Measurements from ENCODE around the gene RAPGEF4.
"Not testable (repeated sequence)": the region's sequence is repeated elsewhere in the genome, so short reads cannot be mapped to it uniquely, and the experiment has no call there.

The RAPGEF4 gene

DNA sequence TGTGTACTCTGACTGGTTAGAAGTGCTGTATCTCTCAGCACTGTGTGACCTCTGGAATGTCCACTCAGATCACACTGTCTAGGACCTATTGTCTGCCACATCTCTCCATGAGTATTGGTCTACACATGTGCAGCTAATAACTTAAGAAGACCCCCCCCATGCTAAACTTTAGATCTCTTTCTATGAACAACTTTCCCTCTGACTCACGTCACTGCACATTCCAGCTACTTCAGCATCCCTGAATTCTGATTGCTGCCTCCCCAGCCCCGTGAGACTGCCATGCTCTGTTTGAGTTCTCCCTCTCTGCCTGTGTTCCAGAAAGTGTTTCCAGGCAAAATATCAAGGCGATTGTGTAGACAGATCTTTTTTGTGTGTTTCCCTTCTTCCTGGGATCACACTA lies 41.8 kb downstream of the RAPGEF4 start:
- DNase-seq, result no peak

DNA sequence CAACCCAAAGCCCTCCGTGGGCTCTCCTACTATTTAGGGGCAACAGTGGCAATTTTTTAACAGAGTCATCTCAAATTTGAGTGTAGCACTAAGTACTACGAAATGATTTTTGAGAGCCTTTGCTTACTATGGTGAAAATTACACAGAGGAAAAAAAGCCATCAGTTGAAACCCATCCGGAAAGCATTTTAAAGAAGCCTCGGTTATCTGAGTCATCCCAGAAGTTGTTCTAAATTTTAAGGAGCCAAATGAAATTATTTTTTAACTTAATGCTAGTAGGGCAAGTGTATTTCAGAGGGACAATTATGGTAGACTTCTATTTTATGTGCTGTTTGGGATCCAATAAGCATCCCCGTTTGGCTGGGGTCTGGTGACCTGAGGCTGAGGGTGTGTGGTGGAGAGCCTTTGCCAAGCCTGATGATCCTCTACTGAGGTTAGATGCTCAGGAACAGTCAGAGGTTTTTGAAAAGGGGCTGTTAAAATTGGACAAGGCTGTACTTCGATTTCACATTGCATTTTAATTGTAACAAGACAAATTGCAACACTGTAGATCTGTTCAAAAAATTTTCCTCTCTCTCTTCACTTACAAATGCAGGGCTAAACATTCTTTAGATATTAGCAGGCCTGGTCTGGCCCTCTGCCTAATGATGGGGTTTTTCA lies 47.0 kb downstream of the RAPGEF4 start:
- no peak for DNase-seq

DNA sequence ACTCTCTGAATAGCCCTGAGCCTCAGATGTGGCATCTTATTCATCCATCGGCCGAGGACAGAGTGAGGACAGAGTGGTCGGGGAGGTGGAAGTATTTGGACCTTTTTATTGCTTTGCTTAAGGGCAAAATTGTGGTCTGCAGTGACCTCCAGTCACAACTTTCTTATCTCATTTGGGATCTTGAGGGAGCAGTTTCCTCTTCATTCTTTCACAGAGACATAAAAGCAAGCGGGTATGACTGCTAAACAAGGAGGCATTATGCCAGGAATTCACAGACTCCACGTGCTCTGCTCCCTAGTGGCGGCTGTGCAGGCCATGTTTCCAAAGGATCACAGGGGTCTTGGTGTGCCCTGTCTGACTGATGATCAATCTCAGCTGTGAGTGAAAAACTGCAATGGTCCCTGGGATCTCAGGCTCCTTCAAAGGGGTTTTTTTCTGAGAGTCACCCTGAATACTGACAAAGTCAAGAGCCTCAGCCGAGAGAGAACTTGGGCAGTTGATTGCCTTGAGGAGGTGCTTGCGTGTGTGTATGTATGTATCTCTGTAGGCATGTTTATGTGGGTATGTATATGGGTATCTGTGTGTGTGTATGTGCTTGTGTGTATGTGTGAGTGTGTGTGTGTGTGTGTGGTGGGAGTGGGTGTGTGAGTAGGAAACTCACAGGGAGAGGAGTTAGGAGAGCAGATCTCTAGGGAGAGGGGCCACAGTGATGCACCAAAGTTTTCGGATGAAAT lies 47.7 kb downstream of the RAPGEF4 start:
- DNase-seq, result no peak

DNA sequence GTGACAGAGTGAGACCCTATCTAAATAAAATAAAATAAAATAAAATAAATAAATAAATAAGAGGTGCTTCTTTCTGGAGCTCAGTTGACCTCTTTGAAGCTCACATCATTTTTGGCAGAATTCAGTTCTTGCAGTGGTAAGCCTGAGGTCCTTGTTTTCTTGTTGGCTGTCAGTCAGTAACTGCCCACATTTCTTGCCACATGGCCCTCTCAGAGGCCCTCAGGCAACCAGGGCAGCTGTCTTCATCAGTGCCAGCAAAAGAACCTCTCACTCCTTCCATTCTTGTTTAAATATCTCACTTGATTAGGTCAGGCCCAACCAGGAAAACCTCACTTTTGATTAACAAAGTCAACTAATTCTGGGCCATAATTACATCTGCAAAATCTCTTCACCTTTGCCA lies 53.2 kb downstream of the RAPGEF4 start:
- no peak for DNase-seq

DNA sequence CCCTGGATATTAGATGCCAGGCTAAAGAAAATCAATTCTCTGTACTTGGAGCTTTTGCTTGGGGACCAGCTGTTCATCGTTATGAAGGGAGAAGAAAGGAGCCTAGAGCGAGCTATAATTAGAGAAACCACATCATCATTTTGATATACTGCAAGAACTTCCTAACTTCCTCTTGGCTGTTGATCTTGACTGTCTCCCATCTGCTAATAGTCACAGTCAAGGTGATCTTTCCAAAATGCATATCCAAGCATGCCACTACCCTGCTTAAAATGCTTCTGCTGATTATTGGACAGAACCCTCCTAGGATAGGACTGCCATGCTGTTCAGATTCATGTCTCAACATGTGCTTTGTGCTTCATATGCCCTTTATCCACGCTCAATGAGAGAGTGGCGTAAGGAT lies 54.8 kb downstream of the RAPGEF4 start:
- no peak for DNase-seq

DNA sequence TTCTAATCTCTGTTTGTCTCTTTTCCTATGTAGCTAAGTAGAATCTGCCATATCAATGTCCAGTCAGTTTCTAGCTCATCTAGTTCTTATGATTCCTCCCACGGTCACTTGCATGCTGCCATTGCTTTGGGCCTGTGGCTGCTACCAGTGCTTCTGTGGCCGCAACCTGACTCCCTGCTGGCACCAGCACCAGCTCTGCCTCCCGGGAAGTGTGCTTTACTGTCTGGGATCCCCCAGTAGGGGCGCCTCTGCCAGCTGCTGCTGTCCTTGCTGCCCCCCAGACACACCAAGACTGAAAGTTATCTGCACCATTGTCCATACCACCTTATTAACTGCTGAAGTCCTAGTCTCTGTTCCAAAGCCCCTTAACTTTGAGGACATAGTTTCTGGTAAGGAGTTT lies 56.3 kb downstream of the RAPGEF4 start:
- DNase-seq, result no peak

DNA sequence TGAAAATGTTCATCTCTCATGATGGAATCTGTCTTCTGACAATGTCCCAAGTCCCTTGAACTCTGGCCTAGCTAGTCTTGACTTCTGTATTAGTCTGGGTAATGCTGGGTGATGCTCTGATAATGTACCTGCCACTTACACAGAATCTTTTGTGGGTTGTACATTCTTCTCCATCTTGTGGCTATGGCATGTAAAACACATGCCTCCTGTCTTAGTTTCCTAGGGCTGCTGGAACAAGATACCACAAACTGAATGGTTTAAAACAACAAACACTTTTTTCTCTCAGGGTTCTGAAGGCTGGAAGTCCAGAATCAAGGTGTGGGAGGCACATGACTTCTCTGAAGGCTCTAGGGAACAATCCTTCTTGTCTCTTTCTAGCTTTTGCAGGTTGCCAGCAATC lies 57.1 kb downstream of the RAPGEF4 start:
- no peak for DNase-seq

DNA sequence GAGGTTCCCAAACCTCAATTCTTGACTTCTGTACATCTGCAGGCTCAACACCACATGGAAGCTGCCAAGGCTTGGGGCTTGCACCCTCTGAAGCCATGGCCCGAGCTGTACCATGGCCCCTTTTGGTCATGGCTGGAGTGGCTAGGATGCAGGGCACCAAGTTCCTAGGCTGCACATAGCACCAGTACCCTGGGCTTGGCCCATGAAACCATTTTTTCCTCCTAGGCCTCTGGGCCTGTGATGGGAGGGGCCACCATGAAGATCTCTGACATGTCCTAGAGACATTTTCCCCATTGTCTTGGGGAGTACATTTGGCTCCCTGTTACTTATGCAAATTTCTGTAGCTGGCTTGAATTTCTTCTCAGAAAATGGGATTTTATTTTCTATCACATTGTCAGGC lies 67.7 kb downstream of the RAPGEF4 start:
- DNase-seq, result not testable (repeated sequence)

DNA sequence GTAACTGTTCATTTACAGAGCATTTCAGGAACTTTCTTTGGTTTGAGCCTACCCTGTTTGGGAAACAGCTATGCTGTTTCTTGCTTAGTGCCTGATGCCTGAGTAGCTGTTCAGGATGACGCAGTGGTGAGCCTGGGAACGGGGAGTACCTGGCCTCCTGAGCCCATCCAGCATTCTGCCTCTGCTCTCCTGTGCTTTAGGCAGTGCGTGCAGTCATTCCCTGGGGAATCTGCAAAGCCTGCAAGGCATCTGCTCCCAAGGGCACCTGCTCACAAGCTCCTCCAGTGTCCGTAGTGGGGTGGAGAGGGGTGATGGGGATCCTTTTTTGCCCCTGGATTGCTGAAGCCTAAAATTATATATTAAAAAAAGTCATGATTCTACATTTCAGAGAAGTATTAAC lies 68.8 kb downstream of the RAPGEF4 start:
- DNase-seq, result no peak

DNA sequence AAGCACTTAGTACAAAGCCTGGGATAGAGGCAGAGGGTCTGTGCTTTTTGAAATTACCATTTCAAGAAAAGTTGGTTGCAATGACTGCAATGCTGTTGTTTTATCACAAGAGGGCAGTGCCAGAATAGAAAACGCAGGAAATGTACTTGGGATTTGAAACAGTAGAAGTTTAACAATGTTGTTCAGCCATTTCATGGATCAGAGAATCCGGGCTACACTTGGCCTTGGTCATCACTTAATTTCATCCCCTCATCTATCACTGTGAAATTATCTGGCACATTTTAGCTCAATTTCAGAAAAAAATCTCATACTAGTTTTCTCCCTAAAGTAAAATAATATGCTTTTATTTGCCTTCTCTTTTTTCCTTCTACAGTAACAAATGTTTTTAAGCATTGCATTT lies 70.8 kb downstream of the RAPGEF4 start:
- DNase-seq, result no peak

DNA sequence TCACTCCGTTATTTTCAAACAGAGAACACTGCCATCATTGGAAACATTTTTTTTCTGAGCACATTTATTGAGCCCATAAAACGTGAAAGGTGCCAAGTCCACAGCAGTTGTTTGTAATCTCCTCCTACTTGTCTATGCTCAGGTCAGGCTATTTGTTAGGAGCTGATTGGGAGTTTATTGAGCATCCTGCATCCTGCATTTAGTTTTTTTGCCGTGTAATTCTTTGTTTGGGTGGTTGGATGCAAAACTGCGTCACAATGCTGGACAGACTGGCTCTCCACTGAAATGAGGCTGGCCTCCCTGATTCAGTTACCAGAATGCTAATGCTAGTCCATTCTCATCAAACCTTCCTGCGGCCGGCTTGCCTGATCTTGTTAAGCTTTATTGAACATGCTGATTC lies 71.4 kb downstream of the RAPGEF4 start:
- no peak for DNase-seq

DNA sequence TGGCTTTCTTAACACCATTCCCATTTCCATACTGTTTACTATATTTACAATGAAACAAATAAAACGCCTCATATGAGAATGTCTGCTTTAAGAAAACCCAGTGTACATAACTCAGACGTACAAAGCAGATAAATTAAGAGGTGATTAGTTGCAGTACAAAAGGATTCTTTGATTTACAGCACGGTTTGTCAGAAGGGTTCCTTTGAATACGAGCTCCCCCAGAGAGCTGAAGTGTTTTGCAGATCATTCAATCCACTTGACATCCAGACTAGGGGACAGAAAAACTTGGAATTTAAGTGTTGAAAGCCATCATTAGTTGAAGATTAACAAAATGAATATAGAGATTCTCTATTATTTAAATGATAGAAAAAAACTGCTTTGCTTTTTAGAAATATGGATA lies 72.5 kb downstream of the RAPGEF4 start:
- no peak for DNase-seq

DNA sequence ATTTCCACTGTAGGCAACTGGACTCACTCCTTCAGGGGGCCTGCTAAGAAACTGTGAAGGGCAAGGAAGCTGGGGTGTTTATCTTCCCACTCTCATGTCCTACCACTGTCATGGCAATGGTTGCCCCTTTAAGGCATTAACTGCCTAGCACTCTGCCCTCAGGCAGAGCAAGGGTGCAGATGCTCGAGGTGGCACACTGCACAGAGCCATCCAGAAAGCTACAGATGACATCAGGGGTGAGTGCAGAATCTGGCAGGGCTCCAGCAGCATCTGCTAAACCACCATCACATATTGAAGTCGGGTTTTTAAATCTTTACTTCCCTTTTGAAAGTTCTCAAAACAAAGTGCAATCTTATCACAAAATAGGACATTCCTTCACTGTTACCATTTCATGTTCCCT lies 75.4 kb downstream of the RAPGEF4 start:
- no peak for DNase-seq

DNA sequence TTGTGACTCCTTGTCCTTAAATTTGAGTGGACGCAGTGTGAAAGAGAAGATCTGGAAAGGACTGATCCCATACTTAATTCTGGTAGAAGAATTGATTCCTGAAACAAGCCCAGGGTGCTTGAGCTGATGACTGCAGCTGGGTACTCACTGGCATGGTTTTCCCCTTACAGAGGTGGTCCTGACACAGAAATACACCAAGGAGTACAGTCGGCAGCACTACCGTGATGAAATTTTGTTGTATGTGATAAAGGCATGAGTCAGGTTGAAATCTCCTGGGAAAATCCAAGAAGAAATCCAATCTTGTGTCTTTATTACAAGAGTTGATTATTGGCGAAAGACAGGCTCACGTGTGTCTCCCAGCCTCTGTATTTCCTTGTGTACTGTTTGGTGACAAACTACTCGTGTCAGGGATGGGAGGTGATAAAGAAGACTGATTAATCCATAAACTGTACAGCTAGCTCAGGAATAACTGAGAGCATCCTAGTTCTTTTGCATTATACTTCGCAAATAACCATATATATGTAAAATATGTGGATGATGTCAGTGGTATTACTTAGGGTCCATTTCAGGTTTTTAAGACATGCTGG lies 76.6 kb downstream of the RAPGEF4 start:
- DNase-seq, result no peak

DNA sequence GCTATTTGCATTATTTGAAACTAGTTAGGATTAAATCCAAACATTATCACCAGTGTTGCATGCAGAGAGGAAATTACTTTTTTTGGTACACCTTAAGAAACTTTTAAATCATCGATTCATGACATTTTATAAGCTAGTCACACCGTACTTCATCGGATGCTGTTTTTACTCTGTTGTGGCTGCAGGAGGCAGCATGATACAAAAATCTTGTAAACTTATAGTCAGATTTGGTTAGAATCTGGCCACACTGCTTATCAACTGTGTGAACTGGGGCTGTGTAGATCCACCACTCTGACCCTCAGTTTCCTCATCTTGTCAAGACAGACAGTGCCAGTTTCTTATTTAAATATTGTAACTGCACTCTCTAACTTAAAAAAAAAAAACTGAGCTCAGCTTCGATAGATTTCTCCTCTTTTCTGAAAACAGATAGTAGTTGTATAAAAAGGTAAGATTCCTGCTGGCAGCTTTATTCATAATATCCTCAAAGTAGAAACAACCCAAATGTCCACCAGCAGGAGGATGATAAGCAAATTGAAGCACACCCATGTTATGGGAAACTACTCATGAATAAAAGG lies 77.8 kb downstream of the RAPGEF4 start:
- no peak for DNase-seq

DNA sequence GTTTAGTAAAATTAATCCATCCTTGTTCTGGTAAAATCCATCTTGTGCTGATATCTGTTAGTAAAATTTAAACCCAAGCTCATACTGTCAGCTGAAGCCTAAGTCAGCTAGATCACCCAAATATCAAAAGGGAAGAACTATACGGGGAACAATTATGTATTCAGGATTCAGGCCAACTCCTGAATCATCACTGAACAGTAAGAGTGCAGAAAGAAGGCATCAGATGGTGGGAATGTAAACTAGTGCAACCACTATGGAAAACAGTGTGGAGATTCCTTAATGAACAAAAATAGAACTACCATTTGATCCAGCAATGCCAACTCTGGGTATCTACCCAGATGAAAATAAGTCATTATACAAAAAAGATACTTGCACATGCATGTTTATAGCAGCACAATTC lies 81.8 kb downstream of the RAPGEF4 start:
- DNase-seq, result no peak

DNA sequence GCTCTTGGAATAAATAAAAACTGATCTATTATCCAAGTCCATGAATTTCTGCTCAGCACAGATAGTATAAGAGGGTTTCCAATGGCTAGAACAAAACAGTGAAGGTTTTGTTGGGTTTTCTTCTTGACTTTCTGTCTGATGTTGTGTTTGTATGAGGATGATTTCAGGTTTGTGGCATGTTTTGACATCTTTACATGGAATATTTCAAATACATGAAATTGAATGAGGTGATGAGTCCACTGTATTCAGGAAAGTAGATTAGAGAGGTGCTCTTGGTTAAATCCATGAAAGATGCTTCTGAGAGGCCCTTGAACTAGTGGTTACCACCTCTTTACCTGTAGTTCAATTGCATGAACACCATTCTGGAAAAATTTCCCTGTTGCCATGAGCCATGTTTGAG lies 84.3 kb downstream of the RAPGEF4 start:
- no peak for DNase-seq

DNA sequence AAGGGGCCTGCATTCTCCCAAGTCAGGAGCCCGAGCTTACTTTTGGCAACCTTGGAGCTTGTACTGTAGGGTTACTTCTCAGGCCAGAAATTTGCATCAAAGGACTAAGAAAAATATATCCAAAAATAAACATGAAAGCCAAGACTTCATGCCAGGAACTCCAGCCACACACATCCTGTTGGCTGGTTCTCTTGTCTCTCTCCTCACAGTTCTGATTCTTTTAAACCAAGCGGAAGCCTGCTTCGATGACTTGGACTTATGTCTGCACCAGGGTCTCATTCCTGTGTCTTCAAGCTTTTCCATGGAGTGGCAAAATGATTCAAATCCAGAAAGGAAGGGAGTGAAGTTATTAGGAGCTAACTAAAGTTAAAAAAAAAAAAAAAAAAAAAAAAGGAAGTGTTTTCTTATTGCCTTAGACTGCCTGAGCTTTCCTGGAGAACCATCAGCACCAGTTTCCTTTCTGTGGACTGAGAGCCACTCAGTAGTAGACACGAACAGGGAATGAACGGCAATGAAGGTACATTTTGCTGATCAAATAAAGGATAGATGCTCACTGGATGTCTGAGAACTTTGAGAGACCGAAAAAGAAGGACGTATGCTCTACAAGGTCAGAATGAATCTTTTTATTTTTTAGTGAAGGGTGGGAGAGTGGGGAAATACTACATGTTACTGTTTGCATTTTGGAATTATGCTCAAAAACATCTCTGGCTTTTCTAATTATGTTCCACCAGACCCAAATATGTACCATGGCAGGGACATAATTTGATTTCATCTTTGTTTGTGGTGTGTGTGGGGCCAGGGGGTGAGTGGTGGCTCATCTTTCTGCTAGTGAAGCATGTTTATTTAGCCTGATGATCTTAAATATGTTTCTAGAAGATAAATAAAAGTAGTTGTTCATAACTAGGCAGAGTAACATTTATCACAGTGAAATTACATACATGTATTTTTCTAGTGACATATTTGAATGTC lies 86.0 kb downstream of the RAPGEF4 start:
- DNase-seq, result no peak

DNA sequence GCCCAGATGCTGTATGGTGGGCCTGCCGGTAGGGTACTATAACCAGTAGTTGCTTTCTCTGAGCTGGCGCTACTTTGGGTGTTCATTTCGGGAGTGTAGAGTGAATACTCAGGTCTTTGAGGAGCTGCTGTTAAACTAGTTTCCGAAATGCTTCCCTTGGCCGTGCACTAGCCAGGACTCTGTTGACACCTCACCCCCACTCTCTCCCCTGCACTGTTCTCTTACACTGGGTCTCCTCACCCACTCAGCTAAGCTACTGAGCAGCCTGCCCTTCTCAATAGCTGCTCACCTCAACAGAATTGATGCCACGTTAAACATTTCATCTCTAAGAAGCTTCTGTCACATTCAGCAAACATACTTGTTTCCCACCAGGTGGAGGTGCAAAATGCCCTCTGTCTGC lies 86.9 kb downstream of the RAPGEF4 start:
- no peak for DNase-seq

DNA sequence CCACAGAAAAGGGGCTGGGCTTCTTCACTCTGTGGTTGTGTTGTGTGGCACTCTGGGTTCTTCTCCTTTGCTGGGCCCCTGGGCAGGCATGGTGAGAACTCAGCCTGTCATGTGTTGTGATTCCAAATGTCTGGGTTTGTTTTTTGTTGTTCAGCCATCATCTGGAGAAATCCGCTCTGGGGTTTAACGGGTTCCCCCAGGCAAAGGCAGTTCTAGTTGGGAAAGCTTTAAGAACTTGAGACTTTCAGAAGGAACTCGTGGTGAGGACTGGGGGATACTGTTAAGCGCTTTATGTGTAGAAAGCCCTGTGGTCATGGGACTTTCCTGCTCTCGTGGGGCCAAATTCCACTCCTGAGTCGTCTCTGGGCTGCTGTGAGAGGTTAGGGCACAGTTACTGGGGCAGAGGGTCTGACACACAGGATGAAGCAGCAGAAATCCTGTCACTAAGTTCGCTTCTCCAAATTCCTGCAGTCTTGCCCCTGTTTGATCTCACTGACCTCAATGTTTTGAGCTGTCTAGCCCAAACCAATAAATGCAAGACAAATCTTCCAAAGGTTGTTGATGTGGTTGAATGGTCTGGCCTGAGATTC lies 87.7 kb downstream of the RAPGEF4 start:
- no peak for DNase-seq

DNA sequence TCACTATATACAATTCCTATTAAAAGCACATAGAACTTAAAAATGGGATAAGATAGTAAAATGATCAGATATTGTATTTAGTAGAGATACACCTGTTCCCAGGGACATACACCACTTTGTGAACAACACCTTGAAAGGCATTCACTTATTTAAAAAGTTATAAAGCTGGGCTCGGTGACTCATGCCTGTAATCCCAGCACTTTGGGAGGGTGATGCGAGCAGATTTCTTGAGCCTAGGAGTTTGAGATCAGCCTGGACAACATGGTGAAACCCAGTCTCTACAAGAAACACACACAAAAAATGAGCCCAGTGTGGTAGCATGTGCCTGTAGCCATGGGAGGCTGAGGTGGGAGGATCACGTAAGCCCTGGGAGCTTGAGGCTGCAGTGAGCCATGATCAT lies 90.9 kb downstream of the RAPGEF4 start:
- DNase-seq, result no peak

DNA sequence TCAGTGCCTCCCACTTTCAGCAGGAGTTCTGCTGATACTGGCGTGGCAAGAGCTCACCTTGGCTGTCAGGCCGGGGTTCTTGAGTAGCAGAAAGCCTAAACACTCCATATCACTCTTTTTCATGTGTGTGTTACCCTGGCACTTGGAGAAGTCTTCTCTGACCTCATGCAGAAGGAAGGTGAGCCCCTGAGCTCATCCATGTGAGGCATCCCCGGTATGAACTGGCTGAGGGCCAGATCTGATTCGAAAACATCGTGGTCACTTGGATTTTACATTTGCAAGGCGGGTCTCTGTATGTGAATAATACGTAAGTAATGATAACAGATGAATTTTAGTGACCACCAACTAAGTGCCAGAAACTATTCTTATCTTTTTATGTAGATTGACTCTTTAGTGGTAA lies 93.6 kb downstream of the RAPGEF4 start:
- DNase-seq, result peak; percentile 45

DNA sequence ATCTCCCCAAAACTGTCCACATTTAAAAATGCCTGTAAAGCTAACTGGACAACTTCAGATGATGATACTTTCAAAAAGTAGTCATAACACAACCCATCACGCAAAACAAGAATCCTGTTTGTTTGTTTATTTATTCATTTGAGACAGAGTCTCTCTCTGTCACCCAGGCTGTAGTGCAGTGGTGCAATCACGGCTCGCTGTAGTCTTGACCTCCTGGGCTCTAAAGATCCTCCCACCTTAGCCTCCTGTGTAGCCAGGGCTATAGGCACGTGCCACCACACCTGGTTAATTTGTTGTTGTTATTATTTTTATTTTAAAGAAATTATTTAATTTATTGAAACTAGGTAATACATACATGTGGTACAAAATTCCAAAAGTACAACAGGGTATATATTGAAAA lies 94.8 kb downstream of the RAPGEF4 start:
- no peak for DNase-seq
